GM12873 (cell line): ENCODE measurements around the gene TBC1D9.

Experiments
- TF ChIP-seq, protein P1 (sequence below): IDR thresholded peaks from 2 replicates; pipeline ENCODE4 v1.5.1; 2012; ENCODE audit warnings: low read depth, mild to moderate bottlenecking, moderate library complexity, low read length, control low read depth; ENCODE audit not compliant: insufficient read depth; ENCODE audit errors: missing control alignments

The TBC1D9 gene

GRCh38 chr4:140790171-140790570, 34.0 kb upstream of the TBC1D9 start:
- TF ChIP-seq, protein P1, sequence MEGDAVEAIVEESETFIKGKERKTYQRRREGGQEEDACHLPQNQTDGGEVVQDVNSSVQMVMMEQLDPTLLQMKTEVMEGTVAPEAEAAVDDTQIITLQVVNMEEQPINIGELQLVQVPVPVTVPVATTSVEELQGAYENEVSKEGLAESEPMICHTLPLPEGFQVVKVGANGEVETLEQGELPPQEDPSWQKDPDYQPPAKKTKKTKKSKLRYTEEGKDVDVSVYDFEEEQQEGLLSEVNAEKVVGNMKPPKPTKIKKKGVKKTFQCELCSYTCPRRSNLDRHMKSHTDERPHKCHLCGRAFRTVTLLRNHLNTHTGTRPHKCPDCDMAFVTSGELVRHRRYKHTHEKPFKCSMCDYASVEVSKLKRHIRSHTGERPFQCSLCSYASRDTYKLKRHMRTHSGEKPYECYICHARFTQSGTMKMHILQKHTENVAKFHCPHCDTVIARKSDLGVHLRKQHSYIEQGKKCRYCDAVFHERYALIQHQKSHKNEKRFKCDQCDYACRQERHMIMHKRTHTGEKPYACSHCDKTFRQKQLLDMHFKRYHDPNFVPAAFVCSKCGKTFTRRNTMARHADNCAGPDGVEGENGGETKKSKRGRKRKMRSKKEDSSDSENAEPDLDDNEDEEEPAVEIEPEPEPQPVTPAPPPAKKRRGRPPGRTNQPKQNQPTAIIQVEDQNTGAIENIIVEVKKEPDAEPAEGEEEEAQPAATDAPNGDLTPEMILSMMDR: no peak

DNA sequence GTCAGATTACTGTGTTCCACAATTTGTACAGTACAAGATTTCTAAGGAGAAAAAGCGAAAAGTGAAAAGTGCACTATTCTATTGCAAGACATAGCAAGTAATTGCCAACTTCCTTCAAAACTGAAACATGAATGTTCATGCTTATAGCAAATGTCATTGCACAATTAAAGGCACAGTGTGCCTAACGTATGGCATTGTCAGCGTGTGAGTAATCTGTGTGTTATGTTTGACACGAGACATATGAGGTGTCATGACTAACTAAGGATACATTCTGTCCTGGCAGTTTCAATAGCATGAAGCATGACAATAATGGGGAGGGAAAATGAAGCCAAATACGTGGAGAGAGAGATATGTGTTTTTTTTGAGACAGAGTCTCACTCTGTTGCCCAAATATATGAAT, 33.6 kb upstream of the TBC1D9 start:
- TF ChIP-seq, protein P1: no peak

DNA sequence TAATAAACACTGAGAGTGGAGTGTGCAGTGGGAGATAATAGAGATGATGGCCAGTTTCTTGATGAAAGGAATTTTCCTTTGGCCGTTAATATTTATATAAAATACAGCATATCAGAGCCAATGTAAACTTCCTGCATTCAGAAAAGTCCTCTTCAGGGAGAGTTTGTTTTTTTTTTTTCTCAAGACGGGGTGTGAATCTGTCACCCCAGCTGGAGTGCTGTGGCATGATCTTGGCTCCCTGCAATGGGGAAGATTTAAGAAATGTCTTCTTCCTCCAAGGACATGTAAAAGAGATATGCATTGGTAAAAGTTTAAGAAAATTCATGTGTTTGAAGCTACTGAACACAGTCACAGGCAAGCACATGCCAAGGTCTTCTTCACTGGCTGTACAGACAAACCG, 25.4 kb upstream of the TBC1D9 start:
- TF ChIP-seq, protein P1: no peak

GRCh38 chr4:140777894-140778293, 21.7 kb upstream of the TBC1D9 start:
- TF ChIP-seq, protein P1: no peak

GRCh38 chr4:140777386-140777785, 21.2 kb upstream of the TBC1D9 start:
- TF ChIP-seq, protein P1: no peak

GRCh38 chr4:140776556-140776955, 20.4 kb upstream of the TBC1D9 start:
- TF ChIP-seq, protein P1: no peak

DNA sequence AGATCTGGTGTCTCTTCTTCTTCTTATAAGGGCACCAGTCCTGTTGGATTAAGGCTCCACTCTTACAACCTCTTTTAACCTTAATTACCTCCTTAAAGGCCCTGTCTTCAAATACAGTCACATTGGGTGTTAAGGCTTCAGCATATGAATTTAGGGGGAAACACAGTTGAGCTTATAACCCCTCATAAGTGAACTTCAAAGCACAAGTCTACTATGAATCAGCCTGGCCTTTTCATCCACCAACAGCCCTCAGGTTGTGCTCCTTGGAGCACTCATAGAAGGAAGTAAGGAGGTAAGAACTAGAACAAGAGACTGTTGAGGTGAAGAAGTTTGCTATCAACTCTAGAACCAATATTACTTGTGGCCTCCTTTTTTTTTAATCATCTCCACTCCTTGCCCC, 18.8 kb upstream of the TBC1D9 start:
- TF ChIP-seq, protein P1: no peak
